ENCODE results near the gene CUEDC2.
"Not testable (repeated sequence)": the region's sequence is repeated elsewhere in the genome, so short reads cannot be mapped to it uniquely, and the experiment has no call there.

The CUEDC2 gene

GRCh38 chr10:102462512-102463054, 30.2 kb upstream of the CUEDC2 start:
- in situ Hi-C loops (cut with MboI; ENCODE audit: low sequenced_read_pairs): no loop called here
- DNase-seq (ENCODE audit: low spot score in 2 of 2): no peak
- H3K4me1 ChIP-seq: peaks cover 10% of the 10 kb centered on the region
- H3K9me3 ChIP-seq: no peaks in the 10 kb centered on the region
- no peak overlapping the region for H3K4me3 ChIP-seq
- no peaks in the 10 kb centered on the region for H3K27me3 ChIP-seq (ENCODE audit: low read depth)
- no peaks in the 10 kb centered on the region for H3K36me3 ChIP-seq (replicated peaks)

GRCh38 chr10:102461187-102462054, 29.0 kb upstream of the CUEDC2 start:
- H3K36me3 ChIP-seq (replicated peaks): peaks cover 2% of the 10 kb centered on the region
- DNase-seq (ENCODE audit: low spot score in 2 of 2): peak; percentile 90 to 97
- H3K9me3 ChIP-seq: no peaks in the 10 kb centered on the region
- H3K4me3 ChIP-seq: peak overlapping the region; percentile 36
- in situ Hi-C loops (cut with MboI; ENCODE audit: low sequenced_read_pairs): no loop called here
- no peaks in the 10 kb centered on the region for H3K27me3 ChIP-seq (ENCODE audit: low read depth)
- H3K4me1 ChIP-seq: peaks cover 10% of the 10 kb centered on the region

- H3K9me3 ChIP-seq: no peaks in the 10 kb centered on the region
Observed at GRCh38 chr10:102460836-102461186, 28.4 kb upstream of the CUEDC2 start.

GRCh38 chr10:102458656-102459055, 26.3 kb upstream of the CUEDC2 start:
- peaks cover 19% of the 10 kb centered on the region for H3K36me3 ChIP-seq (replicated peaks)
- H3K27me3 ChIP-seq (ENCODE audit: low read depth): no peaks in the 10 kb centered on the region
- peaks cover 20% of the 10 kb centered on the region for H3K4me1 ChIP-seq
- in situ Hi-C loops (cut with MboI; ENCODE audit: low sequenced_read_pairs): no loop called here
- no peak for DNase-seq (ENCODE audit: low spot score in 2 of 2)
- no peak overlapping the region for H3K4me3 ChIP-seq
- no peaks in the 10 kb centered on the region for H3K9me3 ChIP-seq

More at GRCh38 chr10:102460836-102461186, 28.4 kb upstream of the CUEDC2 start:
- no peak for DNase-seq (ENCODE audit: low spot score in 2 of 2)
- Histone ChIP-seq H3K4me3 (peak overlapping the region; percentile 36), H3K36me3 (replicated peaks) (peaks cover 8% of the 10 kb centered on the region), H3K4me1 (peaks cover 10% of the 10 kb centered on the region), H3K27me3 (ENCODE audit: low read depth) (no peaks in the 10 kb centered on the region)
- in situ Hi-C loops (cut with MboI; ENCODE audit: low sequenced_read_pairs): no loop called here

- Histone ChIP-seq H3K4me3 (no peak overlapping the region), H3K4me1 (peaks cover 20% of the 10 kb centered on the region), H3K9me3 (no peaks in the 10 kb centered on the region), H3K36me3 (replicated peaks) (peaks cover 24% of the 10 kb centered on the region), H3K27me3 (ENCODE audit: low read depth) (no peaks in the 10 kb centered on the region)
- no peak for DNase-seq (ENCODE audit: low spot score in 2 of 2)
- in situ Hi-C loops (cut with MboI; ENCODE audit: low sequenced_read_pairs): no loop called here
Observed at GRCh38 chr10:102457591-102458150, 25.3 kb upstream of the CUEDC2 start.

GRCh38 chr10:102455893-102456471, 23.6 kb upstream of the CUEDC2 start:
- no peak overlapping the region for H3K4me3 ChIP-seq
- no peak for DNase-seq (ENCODE audit: low spot score in 2 of 2)
- H3K36me3 ChIP-seq (replicated peaks): peaks cover 36% of the 10 kb centered on the region
- in situ Hi-C loops (cut with MboI; ENCODE audit: low sequenced_read_pairs): no loop called here
- no peaks in the 10 kb centered on the region for H3K9me3 ChIP-seq
- peaks cover 18% of the 10 kb centered on the region for H3K4me1 ChIP-seq
- no peaks in the 10 kb centered on the region for H3K27me3 ChIP-seq (ENCODE audit: low read depth)

- DNase-seq (ENCODE audit: low spot score in 2 of 2); in situ Hi-C loops (cut with MboI; ENCODE audit: low sequenced_read_pairs); H3K9me3 ChIP-seq; H3K4me3 ChIP-seq; H3K27me3 ChIP-seq (ENCODE audit: low read depth): not testable (repeated sequence)
- Histone ChIP-seq H3K36me3 (replicated peaks) (peaks cover 38% of the 10 kb centered on the region), H3K4me1 (peaks cover 15% of the 10 kb centered on the region)
Observed at GRCh38 chr10:102454662-102455487, 22.5 kb upstream of the CUEDC2 start.

GRCh38 chr10:102453502-102453901, 21.1 kb upstream of the CUEDC2 start:
- Histone ChIP-seq H3K27me3 (ENCODE audit: low read depth) (no peaks in the 10 kb centered on the region), H3K9me3 (no peaks in the 10 kb centered on the region), H3K4me1 (peaks cover 18% of the 10 kb centered on the region), H3K36me3 (replicated peaks) (peaks cover 38% of the 10 kb centered on the region), H3K4me3 (no peak overlapping the region)
- no peak for DNase-seq (ENCODE audit: low spot score in 2 of 2)
- in situ Hi-C loops (cut with MboI; ENCODE audit: low sequenced_read_pairs): no loop called here

- no peaks in the 10 kb centered on the region for H3K9me3 ChIP-seq
- H3K4me3 ChIP-seq: no peak overlapping the region
- DNase-seq (ENCODE audit: low spot score in 2 of 2): no peak
- peaks cover 18% of the 10 kb centered on the region for H3K4me1 ChIP-seq
- in situ Hi-C loops (cut with MboI; ENCODE audit: low sequenced_read_pairs): no loop called here
- H3K27me3 ChIP-seq (ENCODE audit: low read depth): no peaks in the 10 kb centered on the region
- H3K36me3 ChIP-seq (replicated peaks): peaks cover 38% of the 10 kb centered on the region
Observed at GRCh38 chr10:102452672-102453340, 20.4 kb upstream of the CUEDC2 start.

GRCh38 chr10:102451105-102451969, 19.0 kb upstream of the CUEDC2 start, which contains the start of gene C10orf95:
TSS of gene C10orf95 (minus strand) at chr10:102451543. CDS start at chr10:102451093, 450 bp downstream.
- peak within 1 kb of the TSS; percentile 70 for H3K4me3 ChIP-seq
- H3K9me3 ChIP-seq: no peaks in the 10 kb centered on the region
- H3K4me1 ChIP-seq: peaks cover 18% of the 10 kb centered on the region
- in situ Hi-C loops (cut with MboI; ENCODE audit: low sequenced_read_pairs): no loop called here
- H3K36me3 ChIP-seq (replicated peaks): peaks cover 35% of the 10 kb centered on the region
- DNase-seq (ENCODE audit: low spot score in 2 of 2): peak; percentile 9 to 34
- no peaks in the 10 kb centered on the region for H3K27me3 ChIP-seq (ENCODE audit: low read depth)

- Histone ChIP-seq H3K4me1 (peaks cover 18% of the 10 kb centered on the region), H3K4me3 (peak overlapping the region; percentile 70), H3K27me3 (ENCODE audit: low read depth) (no peaks in the 10 kb centered on the region), H3K36me3 (replicated peaks) (peaks cover 27% of the 10 kb centered on the region), H3K9me3 (no peaks in the 10 kb centered on the region)
- DNase-seq (ENCODE audit: low spot score in 2 of 2): peak; percentile 73 to 83
- in situ Hi-C loops (cut with MboI; ENCODE audit: low sequenced_read_pairs): no loop called here
Observed at GRCh38 chr10:102450374-102451104, 18.2 kb upstream of the CUEDC2 start.

GRCh38 chr10:102450124-102450373, 17.7 kb upstream of the CUEDC2 start:
- in situ Hi-C loops (cut with MboI; ENCODE audit: low sequenced_read_pairs): no loop called here
- Histone ChIP-seq H3K36me3 (replicated peaks) (peaks cover 22% of the 10 kb centered on the region), H3K27me3 (ENCODE audit: low read depth) (no peaks in the 10 kb centered on the region), H3K9me3 (no peaks in the 10 kb centered on the region), H3K4me1 (peaks cover 17% of the 10 kb centered on the region), H3K4me3 (peak overlapping the region; percentile 70)
- no peak for DNase-seq (ENCODE audit: low spot score in 2 of 2)
